Measurements from ENCODE around the gene CTTN. TPM values are rescaled to one million over a fixed set of nuclear protein-coding genes. Genes with fewer than 3 reads are reported as not detected.

The CTTN gene
- total and polyA plus RNA-seq, 10 of the 15 experiments (the other 5 are each of a cell fraction or from before 2014, with no cell fraction given), result 1.1 to 37.8 (median 11.8) TPM

DNA sequence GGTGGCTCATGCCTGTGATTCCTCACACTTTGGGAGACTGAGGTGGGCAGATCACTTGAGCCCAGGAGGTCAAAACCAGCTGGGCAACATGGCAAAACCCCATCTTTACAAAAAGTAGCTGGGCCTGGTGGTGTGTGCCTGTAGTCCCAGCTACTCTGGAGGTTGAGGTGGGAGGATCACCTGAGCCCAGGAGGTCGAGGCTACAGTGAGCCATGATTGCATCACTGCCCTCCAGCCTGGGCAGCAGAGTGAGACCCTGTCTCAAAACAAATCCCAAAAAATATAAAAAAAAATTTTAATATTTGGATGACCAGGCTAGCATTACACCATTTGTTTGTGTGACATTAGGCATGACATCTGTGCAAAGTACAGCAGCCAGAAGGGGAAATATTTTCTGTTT lies 49.7 kb upstream of the CTTN start:
- ChIA-PET CTCF (no interaction called here), RAD21 (ENCODE audit: unreplicated experiment) (no interaction called here), SMC1A (ENCODE audit: uncharacterized antibody, unreplicated experiment) (no interaction called here), POLR2A (interaction anchor here (0.6 kb wide), 1 partner anchor 91 kb away, joined by 4 read pairs; no protein-coding TSS in a partner anchor)
- FAIRE-seq, result no peak
- TSS peak; percentile 11 for BruUV-seq (replicated peaks)
- 100% methylated on average over 1 of the region's 1 CpG for WGBS (ENCODE audit: insufficient coverage, insufficient replicate concordance, low lambda C conversion rate, missing lambda C conversion rate)
- H3K27me3 ChIP-seq (replicated peaks in 1 of 2; ENCODE audit: control insufficient read depth in 2 of 2, insufficient read depth in 2 of 2, low read length in 1 of 2), result no peaks in the 10 kb centered on the region
- no peaks in the 10 kb centered on the region for H3K9me3 ChIP-seq (replicated peaks; ENCODE audit: control insufficient read depth, insufficient read depth, low read length)
- H3K79me2 ChIP-seq (ENCODE audit: control insufficient read depth, insufficient read depth, low read length), result no peaks in the 10 kb centered on the region
- in situ Hi-C loops (cut with MboI), result no loop called here
- no peak for DNase-seq (ENCODE audit: low read depth, low spot score)
- no peak for ATAC-seq
- H3K4me1 ChIP-seq (ENCODE audit: control insufficient read depth, insufficient read depth, low read length), result no peaks in the 10 kb centered on the region
- no peak overlapping the region for H3K27ac ChIP-seq (ENCODE audit: control insufficient read depth, insufficient read depth)
- intact Hi-C loops (cut with micrococcal nuclease; ENCODE audit: unreplicated experiment), result no loop called here
- no peak overlapping the region for H2AFZ ChIP-seq (ENCODE audit: control insufficient read depth, low read depth, low read length)
- H3K4me3 ChIP-seq, result no peak overlapping the region
- peaks cover 12 to 22% of the 10 kb centered on the region in 2 experiments for H3K36me3 ChIP-seq (ENCODE audit: control insufficient read depth in 2 of 2, insufficient read depth in 2 of 2, low read length in 1 of 2)
- TF ChIP-seq ZBED1 (IDR thresholded peaks at IDR 0.05; ENCODE audit: borderline replicate concordance) (no peak), EP300 (IDR thresholded peaks at IDR 0.05; ENCODE audit: borderline replicate concordance in 1 of 2, control insufficient read depth in 1 of 2, low read depth in 2 of 2, low read length in 2 of 2) (no peak), ZSCAN29 (IDR thresholded peaks at IDR 0.05) (no peak), ZZZ3 (IDR thresholded peaks at IDR 0.05; ENCODE audit: control insufficient read depth, insufficient read length, low read depth) (no peak), TARDBP (IDR thresholded peaks at IDR 0.05; ENCODE audit: borderline replicate concordance) (no peak), SMC3 (IDR thresholded peaks at IDR 0.05; ENCODE audit: borderline replicate concordance, low read length) (no peak), PAX8 (IDR thresholded peaks at IDR 0.05) (no peak), ZNF274 (IDR thresholded peaks at IDR 0.05; ENCODE audit: insufficient read depth, insufficient read length) (no peak), CHD1 (IDR thresholded peaks at IDR 0.05; ENCODE audit: low read depth, low read length) (no peak), HDAC2 (IDR thresholded peaks at IDR 0.05) (no peak)
- TF ChIP-seq, protein P1, sequence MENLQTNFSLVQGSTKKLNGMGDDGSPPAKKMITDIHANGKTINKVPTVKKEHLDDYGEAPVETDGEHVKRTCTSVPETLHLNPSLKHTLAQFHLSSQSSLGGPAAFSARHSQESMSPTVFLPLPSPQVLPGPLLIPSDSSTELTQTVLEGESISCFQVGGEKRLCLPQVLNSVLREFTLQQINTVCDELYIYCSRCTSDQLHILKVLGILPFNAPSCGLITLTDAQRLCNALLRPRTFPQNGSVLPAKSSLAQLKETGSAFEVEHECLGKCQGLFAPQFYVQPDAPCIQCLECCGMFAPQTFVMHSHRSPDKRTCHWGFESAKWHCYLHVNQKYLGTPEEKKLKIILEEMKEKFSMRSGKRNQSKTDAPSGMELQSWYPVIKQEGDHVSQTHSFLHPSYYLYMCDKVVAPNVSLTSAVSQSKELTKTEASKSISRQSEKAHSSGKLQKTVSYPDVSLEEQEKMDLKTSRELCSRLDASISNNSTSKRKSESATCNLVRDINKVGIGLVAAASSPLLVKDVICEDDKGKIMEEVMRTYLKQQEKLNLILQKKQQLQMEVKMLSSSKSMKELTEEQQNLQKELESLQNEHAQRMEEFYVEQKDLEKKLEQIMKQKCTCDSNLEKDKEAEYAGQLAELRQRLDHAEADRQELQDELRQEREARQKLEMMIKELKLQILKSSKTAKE (IDR thresholded peaks at IDR 0.05; ENCODE audit: low read depth, poor library complexity, severe bottlenecking), result no peak
- H4K20me1 ChIP-seq (ENCODE audit: control insufficient read depth, insufficient read depth), result no peaks in the 10 kb centered on the region
- H3K9ac ChIP-seq (ENCODE audit: control insufficient read depth, insufficient read depth, low read length), result no peak overlapping the region
- no peak overlapping the region for H3K4me2 ChIP-seq (ENCODE audit: control insufficient read depth, insufficient read depth)
